ENCODE measurements around the gene DNAH17.

Gene DNAH17

DNA sequence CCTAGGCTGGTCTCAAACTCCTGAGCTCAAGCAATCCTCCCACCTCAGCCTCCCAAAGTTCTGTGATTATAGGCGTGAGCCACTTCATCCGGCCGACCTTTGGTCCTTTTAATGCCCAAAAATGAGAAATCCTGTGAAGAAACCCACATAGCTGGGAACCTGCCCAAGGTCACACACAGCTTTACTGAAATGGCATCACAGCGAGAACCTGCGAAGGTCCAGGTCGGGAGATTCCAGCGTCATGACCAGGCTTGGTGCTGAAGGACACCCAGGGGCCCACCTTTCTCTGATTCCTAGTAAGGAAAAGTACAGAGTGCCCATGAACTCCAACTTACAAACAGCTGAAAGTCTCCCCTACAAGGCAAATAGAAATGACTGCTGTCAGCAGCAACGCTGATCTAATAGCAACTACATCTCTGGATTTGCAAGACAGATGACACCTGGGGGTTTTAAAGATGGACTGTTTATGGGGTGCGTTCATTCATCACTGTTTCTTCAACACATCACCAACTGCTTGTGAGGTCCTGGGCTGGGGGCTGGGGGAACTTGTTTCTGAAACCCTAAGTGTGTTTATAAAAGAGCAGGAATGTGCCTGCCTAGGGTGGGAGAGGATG lies 24.5 kb upstream of the DNAH17 start:
- DNase-seq, result no peak

- DNase-seq, result no peak
Observed at GRCh38 chr17:78600181-78600721, 23.1 kb upstream of the DNAH17 start.

DNA sequence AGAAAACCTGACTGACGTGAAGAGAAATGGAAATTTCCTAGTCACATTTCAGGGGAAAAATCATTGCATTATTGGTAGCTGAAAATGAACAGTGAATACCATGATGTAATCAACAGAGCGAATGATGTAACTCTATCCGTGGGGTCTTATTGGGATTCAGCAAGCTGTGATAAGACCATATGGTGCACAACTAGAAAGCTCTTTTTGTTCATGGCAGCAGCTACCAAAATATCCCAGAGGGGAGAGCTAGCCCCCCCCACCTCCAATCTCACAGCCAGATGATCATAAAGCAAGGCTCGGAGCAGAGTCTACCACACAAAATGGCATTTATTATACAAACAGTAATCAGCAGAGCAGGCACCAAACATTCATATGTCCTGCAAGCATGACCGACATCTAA lies 22.2 kb upstream of the DNAH17 start:
- DNase-seq, result no peak

GRCh38 chr17:78598013-78598471 lies 20.8 kb upstream of the DNAH17 start:
- DNase-seq, result no peak

- DNase-seq, result no peak
Observed at GRCh38 chr17:78596871-78597764, 19.9 kb upstream of the DNAH17 start.

DNA sequence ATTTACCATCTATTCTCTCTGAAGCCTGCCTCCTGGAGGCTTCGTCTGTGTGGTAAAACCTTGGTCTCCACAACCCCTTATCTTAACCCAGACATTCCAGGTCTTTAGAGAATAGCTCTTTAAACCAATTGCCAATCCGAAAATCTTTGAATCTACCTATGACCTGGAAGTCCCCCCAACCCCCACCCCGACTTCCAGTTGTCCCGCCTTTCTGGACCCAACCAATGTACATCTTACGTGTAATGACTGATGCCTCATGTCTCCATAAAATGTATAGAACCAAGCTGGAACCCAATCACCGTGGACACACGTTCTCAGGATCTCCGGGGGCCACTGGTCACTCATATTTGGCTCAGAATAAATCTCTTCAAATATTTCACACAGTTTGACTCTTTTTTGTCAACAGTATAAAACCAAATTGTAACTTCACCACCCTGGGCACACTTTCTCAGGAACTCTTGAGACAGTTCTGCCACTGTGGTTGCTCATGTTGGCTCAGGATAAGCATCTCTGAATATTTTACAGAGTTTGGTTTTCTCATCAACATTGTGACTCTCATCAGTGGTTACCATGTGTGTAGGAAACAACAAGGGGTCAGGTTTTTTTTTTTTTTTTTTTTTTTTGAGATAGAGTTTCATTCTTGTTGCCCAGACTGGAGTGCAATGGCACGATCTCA lies 18.1 kb upstream of the DNAH17 start:
- no peak for DNase-seq

DNA sequence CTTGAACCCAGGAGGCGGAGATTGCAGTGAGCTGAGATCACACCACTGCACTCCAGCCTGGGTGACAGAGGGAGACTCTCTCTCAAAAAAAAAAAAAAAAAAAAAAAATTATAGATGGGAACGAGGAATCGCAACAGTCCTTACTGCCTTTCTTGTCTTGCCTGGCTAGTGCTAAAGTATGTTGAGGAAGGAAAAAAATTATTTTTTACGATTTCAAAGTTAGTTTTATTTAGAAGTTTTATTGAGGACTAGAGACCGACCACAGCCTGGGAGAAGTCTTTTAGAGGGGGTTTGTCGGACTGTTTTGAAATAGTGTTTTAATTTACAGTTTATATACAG lies 15.8 kb upstream of the DNAH17 start:
- DNase-seq, result no peak

DNA sequence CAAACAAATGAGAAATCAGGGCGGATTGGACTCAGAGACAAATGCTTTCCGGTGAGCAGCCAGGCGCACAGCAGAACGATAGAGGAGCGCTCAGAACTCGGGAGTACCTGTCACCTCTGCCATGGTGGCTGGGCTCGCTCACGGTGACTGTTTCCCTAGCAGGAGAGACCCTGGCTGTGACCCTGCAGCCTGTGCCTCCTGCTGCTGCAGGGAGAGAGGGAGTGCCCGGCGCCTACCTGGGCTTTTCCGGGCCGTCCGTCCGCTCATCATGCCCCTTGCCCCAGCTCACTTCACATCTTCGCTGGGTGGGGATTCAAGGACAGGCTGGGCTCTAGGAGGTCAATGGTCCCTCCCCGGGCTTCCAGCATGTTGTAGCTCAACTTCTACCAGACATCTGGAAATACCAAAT lies 14.1 kb upstream of the DNAH17 start:
- no peak for DNase-seq

- DNase-seq, result no peak
Observed at GRCh38 chr17:78589885-78590284, 12.7 kb upstream of the DNAH17 start.

- DNase-seq, result no peak
Observed at GRCh38 chr17:78589031-78589675, 12.0 kb upstream of the DNAH17 start.

GRCh38 chr17:78588258-78589030 lies 11.2 kb upstream of the DNAH17 start:
- no peak for DNase-seq

GRCh38 chr17:78585006-78585630 lies 7.9 kb upstream of the DNAH17 start:
- DNase-seq, result no peak

DNA sequence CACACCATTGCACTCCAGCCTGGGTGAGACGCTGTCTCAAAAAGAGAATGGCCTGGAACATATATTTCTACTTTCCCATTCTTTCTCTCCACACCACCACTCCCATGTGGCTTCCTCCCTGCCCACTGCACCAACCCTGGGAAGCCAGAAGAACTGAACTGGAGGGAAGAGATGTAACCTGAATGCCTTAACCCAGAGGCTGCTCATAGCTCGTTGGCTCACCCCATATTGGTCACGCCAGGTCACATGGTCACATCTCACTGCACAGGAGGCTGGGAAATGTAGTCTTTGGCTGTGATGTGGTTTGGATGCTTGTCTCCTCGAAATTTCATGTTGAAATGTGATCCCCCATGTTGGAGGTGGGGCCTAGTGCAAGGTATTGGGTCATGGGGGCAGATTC lies 5.9 kb upstream of the DNAH17 start:
- no peak for DNase-seq

DNA sequence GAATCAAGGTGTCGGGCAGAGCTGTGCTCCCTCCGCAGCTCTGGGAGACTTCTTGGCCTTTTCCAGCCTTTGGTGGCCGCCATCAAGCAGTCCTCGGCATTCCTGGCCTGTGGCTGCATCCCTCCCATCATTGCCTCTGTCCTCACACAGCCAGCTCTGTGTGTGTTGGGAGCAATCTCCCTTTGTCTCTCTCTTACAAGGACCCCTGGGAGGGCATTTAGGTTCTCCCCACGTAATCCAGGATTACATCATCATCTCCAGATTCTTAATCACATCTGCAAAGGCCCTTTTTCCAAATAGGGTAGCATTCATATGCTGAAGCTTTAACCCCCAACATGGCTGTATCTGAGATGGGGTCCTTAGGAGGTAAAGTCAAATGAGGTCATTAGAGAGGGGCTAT lies 4.1 kb upstream of the DNAH17 start:
- no peak for DNase-seq

- DNase-seq, result no peak
Observed at GRCh38 chr17:78580277-78580804, 3.1 kb upstream of the DNAH17 start.

GRCh38 chr17:78576389-78577112 lies 645 bp downstream of the DNAH17 start:
- DNase-seq, result no peak

GRCh38 chr17:78575899-78576298 lies 1.3 kb downstream of the DNAH17 start:
- no peak for DNase-seq

DNA sequence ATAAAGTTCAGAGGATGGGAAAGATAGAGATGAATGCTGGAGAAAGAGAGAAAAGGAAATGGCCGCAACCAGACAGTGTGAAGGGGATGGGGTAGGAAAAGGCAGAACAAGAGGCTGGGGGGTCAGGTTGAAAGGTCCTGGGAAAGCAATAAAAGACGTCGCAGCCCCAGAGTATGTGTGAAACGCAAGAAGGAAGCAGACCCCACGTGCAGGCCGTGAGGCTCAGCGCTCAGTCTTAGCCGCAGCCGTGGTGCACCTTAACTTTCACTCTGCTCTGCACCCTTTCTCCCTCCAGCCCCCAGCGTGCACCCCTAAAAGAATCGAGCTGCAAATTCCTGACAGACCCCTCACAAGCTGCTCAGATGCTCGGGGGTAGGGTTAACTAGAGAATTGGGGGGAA lies 1.9 kb downstream of the DNAH17 start:
- no peak for DNase-seq

- DNase-seq, result no peak
Observed at GRCh38 chr17:78573955-78574354, 3.2 kb downstream of the DNAH17 start.

DNA sequence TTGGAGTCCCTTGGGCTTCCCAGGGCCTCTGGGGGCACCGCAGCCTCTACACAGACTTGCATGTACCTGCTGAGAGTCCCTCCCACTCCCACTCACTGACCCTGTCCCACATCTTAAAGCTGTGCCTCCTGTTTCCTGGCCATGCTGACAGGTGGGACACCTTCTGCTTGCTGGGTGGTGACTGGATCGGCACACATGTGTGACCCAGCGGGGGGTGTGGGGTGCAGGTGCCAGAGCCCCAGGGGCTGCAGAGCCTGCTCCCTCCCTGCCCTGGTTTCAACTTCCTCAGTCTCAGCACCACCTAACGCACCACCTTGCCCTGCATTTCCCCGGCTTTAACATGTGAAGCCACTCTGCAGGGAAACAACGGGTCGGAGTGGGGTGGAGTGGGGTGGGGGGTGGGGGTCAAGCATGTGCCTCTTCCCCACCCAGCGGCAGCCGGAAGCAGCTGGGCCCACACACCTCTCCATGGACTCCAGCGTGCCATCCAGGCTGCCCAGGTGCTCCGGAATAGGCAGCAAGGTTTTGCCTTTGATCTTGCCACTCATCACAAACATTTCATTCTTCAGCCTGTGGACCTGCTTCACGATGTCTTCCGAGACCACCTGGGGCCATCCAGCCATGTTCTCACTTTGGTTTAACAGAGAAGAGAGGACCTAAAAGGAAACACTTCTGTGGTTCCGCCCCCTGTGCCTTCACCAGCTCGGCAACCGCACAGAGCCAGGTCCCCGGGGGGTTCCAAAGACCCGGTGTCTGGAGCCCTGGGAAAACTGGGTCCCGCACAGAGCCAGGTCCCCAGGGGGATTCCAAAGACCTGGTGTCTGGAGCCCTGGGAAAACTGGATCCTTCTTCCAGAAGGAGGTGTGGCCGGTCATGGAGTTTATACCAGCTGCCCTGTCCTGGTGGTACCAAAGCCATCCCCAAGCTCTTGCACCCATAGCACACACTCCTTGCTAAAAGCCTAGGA lies 4.7 kb downstream of the DNAH17 start:
- DNase-seq, result no peak
